HG03439 (cell line): ENCODE data around the gene CC2D1A.

Source experiments
- ATAC-seq: cut with Tn5 transposase; IDR thresholded peaks from one replicate; pipeline ENCODE4 v1.9.1; 2021; ENCODE audit warnings: mild to moderate bottlenecking, moderate library complexity; ENCODE audit not compliant: unreplicated experiment

Gene CC2D1A

GRCh38 chr19:13934785-13935109 is 28.7 kb downstream of the CC2D1A start:
- no peak for ATAC-seq

- no peak for ATAC-seq
These were observed 29.9 kb downstream of the CC2D1A start for GRCh38 chr19:13935765-13936510.

GRCh38 chr19:13937479-13938300 is 31.7 kb downstream of the CC2D1A start:
- no peak for ATAC-seq

GRCh38 chr19:13938301-13939064 is 32.5 kb downstream of the CC2D1A start, which contains the start of gene PODNL1:
Gene PODNL1, minus strand, starts transcription at chr19:13938417. Its CDS starts 236 bp downstream, at chr19:13938181.
- no peak for ATAC-seq

GRCh38 chr19:13942023-13942684 is 36.2 kb downstream of the CC2D1A start:
- ATAC-seq, result no peak

GRCh38 chr19:13946414-13946813 is 40.4 kb downstream of the CC2D1A start:
- ATAC-seq, result no peak

GRCh38 chr19:13951043-13951442 is 45.0 kb downstream of the CC2D1A start:
- no peak for ATAC-seq

- peak; percentile 1 for ATAC-seq
These were observed 45.8 kb downstream of the CC2D1A start for GRCh38 chr19:13951799-13952153.

GRCh38 chr19:13952154-13952930 is 46.3 kb downstream of the CC2D1A start, which contains the start of gene DCAF15:
Gene DCAF15, plus strand, starts transcription at chr19:13952509. Its CDS starts 4 bp downstream, at chr19:13952513.
- peak; percentile 98 for ATAC-seq

GRCh38 chr19:13952931-13953531 is 47.0 kb downstream of the CC2D1A start:
- ATAC-seq, result no peak

- ATAC-seq, result no peak
These were observed 48.2 kb downstream of the CC2D1A start for GRCh38 chr19:13954185-13954584.

- ATAC-seq, result no peak
These were observed 49.8 kb downstream of the CC2D1A start for GRCh38 chr19:13955662-13956364.

- ATAC-seq, result no peak
These were observed 50.4 kb downstream of the CC2D1A start for GRCh38 chr19:13956365-13956744.

GRCh38 chr19:13957051-13957450 is 51.0 kb downstream of the CC2D1A start:
- no peak for ATAC-seq

GRCh38 chr19:13958043-13958442 is 52.0 kb downstream of the CC2D1A start:
- ATAC-seq, result no peak

GRCh38 chr19:13959141-13959961 is 53.4 kb downstream of the CC2D1A start:
- no peak for ATAC-seq

GRCh38 chr19:13959962-13960862 is 54.2 kb downstream of the CC2D1A start:
- no peak for ATAC-seq
